HL-60 (cell line): ENCODE data around the gene FMNL2.

Experiments used
- SPI1 ChIP-seq: IDR thresholded peaks from 2 replicates; pipeline ENCODE4 v1.6.1; 2012; ENCODE audit warnings: low read depth, mild to moderate bottlenecking, borderline replicate concordance
- TF ChIP-seq, protein P1 (sequence below): IDR thresholded peaks from 2 replicates; pipeline ENCODE4 v1.6.1; 2012; ENCODE audit warnings: low read depth; ENCODE audit not compliant: insufficient replicate concordance
- TF ChIP-seq, protein P2 (sequence below): IDR thresholded peaks from one replicate; pipeline ENCODE4 v1.5.1; 2011; ENCODE audit warnings: low read length, control low read depth, inconsistent platforms; ENCODE audit not compliant: insufficient read depth

DNA sequence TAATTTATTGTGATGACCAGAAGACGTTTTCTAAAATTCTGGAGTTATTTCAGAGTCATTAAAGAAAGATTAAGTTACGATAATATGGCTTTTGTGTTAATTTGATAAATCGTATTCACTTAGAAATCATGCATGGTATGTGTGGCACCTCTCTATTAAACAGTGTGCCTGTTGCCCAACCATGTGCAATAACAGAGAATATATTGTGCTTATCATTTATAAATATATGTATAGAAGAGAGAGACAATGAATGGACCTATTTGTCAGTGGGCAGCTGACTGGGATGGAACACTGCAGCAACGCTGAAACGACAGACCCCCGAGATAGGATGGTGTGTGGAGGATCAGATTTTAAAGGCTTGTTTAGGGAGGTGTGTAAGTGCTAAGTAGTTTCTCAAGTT lies 172.9 kb downstream of the FMNL2 start:
- TF ChIP-seq, protein P1, sequence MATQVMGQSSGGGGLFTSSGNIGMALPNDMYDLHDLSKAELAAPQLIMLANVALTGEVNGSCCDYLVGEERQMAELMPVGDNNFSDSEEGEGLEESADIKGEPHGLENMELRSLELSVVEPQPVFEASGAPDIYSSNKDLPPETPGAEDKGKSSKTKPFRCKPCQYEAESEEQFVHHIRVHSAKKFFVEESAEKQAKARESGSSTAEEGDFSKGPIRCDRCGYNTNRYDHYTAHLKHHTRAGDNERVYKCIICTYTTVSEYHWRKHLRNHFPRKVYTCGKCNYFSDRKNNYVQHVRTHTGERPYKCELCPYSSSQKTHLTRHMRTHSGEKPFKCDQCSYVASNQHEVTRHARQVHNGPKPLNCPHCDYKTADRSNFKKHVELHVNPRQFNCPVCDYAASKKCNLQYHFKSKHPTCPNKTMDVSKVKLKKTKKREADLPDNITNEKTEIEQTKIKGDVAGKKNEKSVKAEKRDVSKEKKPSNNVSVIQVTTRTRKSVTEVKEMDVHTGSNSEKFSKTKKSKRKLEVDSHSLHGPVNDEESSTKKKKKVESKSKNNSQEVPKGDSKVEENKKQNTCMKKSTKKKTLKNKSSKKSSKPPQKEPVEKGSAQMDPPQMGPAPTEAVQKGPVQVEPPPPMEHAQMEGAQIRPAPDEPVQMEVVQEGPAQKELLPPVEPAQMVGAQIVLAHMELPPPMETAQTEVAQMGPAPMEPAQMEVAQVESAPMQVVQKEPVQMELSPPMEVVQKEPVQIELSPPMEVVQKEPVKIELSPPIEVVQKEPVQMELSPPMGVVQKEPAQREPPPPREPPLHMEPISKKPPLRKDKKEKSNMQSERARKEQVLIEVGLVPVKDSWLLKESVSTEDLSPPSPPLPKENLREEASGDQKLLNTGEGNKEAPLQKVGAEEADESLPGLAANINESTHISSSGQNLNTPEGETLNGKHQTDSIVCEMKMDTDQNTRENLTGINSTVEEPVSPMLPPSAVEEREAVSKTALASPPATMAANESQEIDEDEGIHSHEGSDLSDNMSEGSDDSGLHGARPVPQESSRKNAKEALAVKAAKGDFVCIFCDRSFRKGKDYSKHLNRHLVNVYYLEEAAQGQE, result no peak
- TF ChIP-seq, protein P2, sequence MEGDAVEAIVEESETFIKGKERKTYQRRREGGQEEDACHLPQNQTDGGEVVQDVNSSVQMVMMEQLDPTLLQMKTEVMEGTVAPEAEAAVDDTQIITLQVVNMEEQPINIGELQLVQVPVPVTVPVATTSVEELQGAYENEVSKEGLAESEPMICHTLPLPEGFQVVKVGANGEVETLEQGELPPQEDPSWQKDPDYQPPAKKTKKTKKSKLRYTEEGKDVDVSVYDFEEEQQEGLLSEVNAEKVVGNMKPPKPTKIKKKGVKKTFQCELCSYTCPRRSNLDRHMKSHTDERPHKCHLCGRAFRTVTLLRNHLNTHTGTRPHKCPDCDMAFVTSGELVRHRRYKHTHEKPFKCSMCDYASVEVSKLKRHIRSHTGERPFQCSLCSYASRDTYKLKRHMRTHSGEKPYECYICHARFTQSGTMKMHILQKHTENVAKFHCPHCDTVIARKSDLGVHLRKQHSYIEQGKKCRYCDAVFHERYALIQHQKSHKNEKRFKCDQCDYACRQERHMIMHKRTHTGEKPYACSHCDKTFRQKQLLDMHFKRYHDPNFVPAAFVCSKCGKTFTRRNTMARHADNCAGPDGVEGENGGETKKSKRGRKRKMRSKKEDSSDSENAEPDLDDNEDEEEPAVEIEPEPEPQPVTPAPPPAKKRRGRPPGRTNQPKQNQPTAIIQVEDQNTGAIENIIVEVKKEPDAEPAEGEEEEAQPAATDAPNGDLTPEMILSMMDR, result no peak
- no peak for TF ChIP-seq SPI1
